Activated CD4-positive, alpha-beta T cell treated with anti-CD3 and anti-CD28 coated beads, Interleukin-10, Interleukin-2, amounts not matched to agents 100 ng/mL and 50 ng/mL, durations not matched to agents 16 hours and 8 hours (primary cell): ENCODE results near the gene CPLX1.
"Not testable (repeated sequence)": the region's sequence is repeated elsewhere in the genome, so short reads cannot be mapped to it uniquely, and the experiment has no call there.

Experiments used
- DNase-seq: peaks from one replicate; pipeline ENCODE4 v3.0.0-alpha.2; 2020

The CPLX1 gene

DNA sequence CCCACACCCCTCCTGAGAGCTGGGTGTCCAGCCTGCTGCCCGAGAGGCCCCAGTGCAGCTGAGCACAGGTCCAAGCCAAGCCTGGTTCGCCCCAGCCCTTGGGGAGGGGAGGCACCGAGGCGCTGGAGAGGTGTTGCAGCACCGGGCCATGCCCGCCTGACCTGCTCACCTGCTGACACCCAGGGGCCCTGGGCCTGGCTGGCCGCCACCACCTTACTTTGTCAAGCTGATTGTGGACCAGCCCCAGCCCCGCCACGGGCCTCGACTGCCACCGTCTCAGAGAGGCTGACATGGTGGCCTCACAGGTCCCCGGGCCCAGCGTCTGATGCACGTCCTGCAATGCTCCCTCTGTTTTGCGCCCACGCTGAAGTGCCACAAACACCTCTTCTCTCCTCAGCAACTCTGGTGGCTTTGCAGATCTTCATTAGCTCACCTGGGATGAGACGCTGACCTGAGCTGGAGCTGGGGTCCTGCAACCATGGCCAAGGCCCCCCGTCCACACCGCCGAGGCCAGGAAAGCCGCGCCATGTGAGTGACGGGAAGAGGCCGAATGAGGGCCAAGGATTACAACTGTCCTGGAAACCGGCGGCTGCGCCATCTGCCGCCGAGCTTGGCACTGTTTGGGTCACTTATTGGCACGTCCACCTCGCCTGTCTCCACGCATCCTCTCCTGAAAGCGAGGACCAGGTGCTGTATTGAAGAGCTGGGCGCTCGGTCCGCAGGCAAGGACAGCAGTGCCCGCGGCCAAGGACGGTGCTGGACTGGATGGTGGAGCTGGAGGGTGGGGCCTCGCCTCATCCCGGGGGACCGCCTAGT is 7.6 kb downstream of the CPLX1 start:
- no peak for DNase-seq

DNA sequence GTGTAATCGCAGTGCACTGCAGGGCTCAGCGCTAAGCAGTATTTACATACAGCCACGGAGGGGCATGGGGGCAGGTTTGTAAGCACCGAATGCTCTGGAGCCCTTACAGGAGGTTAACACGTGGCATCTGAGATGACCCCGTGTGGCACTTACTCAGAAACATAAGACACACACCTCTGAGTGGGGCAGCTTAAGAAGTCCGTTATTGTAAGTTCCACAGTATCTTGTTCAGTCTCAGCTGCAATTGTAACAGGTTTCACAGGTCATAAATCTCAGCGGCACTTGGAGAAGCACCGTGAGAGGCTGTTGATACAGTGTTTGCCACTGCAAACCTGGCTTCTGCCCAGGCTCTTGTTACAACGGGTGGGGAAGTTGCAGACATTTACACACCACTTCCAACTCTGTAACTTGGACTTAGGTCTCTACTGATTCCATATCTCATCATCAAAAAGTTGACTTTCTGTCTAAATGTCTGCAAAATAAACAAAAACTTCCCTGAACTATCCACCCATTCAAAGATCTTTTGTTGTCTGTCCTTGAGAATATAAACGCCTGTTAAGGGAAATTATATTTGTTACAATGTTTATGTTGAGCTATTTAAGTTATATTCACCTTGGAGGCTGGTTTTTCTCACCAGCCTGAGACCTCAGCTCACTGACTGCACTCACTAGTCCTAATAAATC is 10.3 kb downstream of the CPLX1 start:
- DNase-seq: no peak

DNA sequence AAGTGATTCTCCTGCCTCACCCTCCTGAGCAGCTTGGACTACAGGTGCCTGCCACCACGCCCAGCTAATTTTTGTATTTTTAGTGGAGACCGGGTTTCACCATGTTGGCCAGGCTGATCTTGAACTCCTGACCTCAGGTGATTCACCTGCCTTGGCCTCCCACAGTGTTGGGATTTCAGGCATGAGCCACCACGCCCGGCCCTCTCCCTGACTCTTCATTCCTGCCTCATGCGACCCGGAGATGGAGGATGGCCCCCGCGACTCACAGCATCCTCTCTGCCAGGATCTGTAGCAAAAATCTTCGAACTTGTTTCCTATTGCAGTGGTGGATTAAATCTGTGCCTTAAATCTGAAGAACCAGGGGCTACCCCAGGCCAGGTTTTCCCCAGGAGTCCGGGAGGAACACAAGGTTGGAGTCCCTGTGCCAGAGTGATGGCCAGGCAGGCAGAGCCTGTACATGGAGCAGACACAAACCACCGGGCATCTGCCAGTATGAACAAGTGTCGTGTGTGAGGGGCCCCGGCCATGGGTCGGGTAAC is 11.5 kb downstream of the CPLX1 start:
- DNase-seq: no peak

GRCh38 chr4:813900-814299 is 12.0 kb downstream of the CPLX1 start:
- no peak for DNase-seq

DNA sequence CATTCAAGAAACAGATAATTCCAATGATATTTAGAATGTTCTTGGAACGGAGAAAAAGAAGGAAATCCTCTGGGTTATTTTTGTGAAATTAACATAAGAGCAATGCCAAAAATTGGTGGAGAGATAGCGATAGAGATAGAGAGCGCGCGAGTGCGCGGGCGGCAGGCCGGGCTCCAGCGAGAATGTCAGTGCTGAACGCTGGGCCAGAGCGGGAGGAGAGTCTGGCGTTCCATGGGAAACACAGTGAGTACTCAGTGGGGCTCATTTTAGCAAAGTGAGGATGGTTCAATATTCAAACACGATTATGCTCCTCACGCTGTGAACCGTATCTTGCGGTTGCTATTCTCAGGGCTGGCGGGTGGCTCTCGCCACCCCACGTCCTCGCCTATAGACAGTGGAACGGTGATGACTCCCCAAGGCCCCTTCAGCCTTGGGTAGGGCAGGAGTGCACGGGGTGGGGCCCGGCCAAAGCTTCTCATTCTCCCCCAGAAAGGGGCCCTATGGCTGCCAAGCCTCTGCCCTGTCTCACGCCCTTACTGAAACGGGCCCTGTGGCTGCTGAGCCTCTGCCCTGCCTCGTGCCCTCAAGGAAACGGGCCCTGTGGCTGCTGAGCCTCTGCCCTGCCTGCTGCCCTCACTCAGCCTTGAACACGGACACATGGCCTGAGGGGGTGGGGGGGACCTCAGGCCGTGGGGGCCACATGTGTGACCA is 16.9 kb downstream of the CPLX1 start:
- no peak for DNase-seq

DNA sequence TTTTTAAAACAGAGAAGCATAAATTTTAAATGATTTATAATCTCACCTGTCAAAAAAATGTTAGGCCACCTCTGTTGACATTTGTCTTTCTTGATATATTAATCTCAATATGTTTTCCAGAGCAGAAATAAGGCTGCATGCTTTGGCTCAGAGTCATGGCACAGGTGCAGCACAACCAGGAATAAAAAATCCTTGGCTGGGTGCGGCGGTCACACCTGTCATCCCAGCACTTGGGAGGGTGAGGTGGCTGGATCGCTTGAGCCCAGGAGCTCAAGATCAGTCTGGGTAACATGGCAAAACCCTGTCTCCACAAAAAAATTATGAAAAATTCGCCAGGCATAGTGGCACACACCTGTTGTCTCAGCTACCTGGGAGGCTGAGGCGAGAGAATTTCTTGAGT is 18.1 kb downstream of the CPLX1 start:
- no peak for DNase-seq

- not testable (repeated sequence) for DNase-seq
Observed at GRCh38 chr4:806979-807378, 18.9 kb downstream of the CPLX1 start.

DNA sequence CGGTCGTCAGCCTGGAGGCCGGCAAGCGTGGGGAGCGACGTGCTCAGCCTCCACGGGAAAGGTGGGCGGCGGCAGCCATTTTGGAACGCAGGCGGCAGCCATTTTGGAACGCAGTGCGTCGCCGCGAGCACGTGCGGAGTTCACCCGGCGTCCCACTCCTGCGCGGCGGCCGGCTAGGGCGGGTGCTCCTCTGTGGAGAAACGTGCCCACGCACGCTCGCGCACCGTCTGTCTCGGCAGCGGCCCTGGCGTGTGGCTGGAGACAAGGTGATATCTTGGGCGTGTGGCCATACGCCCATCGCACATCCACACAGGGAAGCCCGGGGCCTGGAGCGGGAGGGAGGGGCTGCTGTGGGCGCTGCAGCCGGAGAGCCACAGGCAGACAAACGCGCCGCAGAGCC is 21.1 kb downstream of the CPLX1 start:
- DNase-seq: no peak

GRCh38 chr4:803884-804283 is 22.0 kb downstream of the CPLX1 start:
- no peak for DNase-seq

DNA sequence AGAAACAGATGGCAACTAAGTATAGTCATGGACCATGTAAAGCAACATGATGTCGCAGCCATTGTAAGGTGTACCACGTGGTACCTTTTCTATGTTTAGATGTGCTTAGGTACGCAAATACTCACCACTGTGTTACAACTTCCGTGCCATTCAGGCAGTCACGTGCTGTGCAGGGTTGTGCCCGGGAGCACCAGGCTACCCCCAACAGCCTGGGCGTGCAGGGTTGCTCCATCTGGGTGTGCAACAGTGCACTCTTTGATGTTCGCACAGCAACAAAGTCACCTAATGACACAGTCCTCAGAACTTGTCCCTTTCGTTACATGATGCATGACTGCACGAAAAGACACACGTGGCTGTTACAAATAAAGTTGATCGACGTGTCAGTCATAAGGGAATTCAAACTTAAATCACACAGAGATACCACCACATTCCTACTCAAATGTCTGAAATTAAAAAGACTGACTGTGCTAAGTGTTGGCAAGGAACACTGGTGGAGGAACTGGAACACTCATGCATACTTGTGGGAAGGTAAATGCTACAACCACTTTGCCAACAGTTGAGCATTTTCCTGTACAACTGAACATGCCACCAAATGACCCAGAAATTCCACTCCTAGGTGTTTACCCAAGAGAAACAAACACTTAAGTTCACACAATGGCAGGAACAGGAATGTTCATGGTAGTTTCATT is 24.3 kb downstream of the CPLX1 start:
- DNase-seq: no peak

DNA sequence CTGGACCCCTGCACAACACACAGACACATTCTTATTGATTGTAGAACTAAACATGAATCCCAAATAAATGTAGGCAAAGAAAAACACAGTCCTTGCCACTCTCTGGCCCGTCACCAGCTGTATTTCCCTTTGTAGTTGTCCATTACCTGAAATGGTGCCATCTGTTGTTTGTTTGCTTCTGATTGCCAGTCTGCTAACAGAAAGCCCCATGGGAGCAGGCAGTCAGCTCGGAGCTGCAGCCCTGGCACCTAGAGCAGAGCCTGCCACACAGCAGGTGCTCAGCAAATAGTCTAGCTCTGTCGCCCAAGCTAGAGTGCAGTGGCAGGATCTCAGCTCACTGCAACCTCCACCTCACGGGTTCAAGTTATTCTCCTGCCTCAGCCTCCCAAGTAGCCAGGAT is 28.9 kb downstream of the CPLX1 start:
- no peak for DNase-seq

DNA sequence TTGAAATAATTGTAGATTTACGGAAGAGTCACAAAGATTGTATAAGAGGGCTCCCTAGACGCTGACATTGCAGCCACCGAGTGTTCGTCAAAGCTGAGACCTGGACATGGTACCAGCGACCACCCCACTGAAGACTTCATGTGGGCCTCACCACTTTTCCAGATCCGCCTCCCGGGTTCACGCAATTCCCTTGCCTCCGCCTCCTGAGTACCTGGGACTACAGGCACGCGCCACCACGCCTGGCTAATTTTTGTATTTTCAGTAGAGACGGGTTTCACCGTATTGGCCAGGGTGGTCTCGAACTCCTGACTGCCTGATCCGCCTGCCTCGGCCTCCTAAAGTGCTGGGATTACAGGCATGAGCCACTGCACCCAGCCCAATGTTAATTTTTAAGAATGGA is 29.7 kb downstream of the CPLX1 start:
- no peak for DNase-seq

DNA sequence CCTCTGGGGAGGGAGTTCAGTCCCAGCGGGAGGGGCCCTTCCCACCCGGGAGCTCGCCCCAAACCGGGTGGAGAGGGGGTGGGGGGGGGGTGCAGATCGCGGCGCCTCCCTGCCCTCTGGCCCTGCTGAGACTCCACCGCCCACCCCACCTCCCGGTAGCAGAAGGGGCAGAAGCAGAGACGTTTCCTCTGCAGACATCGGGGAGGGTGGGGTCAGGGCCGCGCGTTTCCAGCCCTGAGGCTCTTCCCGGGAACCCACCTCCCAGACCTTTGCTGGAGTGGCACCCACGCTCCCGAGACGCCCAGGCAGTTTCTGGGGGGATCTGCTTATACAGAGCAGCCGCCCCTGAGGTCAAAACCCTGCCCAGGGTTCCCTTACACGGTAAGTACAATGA is 30.2 kb downstream of the CPLX1 start:
- no peak for DNase-seq

GRCh38 chr4:794900-795725 is 30.8 kb downstream of the CPLX1 start:
- DNase-seq: no peak

DNA sequence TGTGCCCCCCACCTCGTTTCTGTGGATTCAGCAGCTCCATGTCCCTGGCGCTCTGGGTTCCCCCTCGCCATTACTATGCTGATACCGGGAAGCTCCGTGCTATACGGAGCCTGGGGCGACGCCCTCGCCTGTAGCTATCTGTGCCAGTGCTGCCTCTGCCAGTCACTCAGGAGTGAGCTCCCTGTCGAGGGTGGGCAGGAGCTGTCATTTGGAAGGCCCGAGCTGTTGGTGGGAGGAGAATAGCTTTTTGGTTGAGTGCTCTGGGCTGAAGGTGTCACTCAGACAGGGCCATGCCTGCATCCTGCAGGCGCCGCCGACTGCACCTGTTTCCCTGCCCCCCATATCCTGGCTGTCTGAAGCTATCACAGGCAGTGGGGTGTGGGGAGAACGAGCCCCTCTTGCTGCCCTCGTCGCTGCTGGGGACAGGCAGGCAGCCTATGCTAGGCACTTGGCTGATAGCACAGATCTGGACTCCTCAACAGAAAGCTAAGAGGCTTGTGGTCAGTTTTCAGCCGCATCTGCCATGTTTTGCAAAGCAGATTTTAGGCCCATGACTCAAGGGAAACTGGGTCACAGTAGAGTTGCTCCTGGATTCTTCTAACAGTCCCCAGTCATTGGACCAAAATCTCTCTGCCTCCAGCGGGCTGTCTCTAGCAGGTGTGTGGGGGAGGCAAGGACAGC is 31.8 kb downstream of the CPLX1 start:
- DNase-seq: no peak

DNA sequence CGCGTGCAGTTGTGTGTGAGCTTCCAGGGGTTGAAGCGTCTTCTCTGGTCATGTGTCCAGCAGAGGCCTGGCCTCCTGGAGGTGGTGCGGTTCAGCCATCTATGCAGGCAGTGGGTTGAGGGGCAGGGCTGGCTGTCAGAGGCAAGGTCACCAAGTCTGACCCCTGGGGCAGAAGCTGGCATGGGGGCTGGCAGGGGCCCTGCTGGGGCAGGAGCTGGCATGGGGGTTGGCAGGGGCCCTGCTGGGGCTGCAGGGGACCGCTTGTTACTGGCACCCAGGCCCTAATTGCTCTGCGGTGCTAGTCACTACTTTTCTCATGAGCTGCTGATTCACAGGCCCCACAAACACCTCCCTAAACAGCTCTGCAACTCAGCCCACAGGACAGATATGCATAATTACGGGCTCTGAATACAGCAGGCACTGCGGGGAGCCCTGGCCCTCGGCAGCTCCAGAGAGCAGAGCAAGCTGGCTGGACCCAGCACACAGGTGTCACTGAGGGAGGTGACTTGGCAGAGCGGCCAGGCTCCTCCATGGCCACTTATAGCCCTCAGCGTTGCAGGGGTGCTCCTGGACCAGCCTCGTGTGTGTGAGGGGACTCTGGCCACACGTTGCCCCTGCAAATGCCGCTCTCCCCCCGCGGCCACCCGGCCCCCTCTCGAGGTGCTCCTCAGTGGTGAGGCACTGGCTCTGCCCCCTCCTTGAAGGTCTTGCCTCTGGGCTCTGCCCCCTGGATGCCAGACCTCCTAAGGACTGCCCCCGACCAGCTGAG is 32.7 kb downstream of the CPLX1 start:
- DNase-seq: no peak

DNA sequence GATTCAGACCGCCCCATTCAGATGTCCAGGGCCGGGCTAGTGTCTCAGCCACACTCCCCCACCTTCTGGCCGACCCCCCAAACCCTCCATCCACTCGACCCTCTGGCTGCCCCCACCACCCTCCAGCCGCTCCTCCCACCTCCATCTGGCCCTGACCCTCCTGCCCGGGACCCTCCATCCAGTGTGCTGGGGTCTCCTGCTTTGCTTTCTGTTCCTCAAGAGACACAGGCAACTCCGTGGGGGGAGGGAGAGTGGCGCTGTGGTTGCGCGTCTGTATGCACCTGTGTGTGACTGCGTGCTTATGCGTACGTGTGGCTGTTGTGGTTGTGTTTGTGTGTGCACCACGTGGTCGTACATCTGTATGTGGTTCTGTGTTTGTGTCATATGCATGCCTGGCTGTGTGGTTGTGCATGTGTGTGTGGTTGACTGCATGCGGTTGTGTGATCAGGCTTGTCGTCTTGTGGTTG is 33.3 kb downstream of the CPLX1 start:
- DNase-seq: peak; percentile 38

- DNase-seq: peak; percentile 55
Observed at GRCh38 chr4:791898-792625, 33.9 kb downstream of the CPLX1 start.

- DNase-seq: no peak
Observed at GRCh38 chr4:791252-791897, 34.6 kb downstream of the CPLX1 start.
